IPS DF 4.7 (cell line): ENCODE results near the gene TIGD3.

Source experiments
- DNase-seq: peaks from one replicate; pipeline ENCODE4 v3.0.0-alpha.2; 2013; ENCODE audit warnings: low spot score; ENCODE audit errors: extremely low read depth

Gene TIGD3, protein sequence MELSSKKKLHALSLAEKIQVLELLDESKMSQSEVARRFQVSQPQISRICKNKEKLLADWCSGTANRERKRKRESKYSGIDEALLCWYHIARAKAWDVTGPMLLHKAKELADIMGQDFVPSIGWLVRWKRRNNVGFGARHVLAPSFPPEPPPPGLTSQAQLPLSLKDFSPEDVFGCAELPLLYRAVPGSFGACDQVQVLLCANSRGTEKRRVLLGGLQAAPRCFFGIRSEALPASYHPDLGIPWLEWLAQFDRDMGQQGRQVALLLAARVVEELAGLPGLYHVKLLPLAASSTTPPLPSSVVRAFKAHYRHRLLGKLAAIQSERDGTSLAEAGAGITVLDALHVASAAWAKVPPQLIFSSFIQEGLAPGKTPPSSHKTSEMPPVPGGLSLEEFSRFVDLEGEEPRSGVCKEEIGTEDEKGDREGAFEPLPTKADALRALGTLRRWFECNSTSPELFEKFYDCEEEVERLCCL

DNA sequence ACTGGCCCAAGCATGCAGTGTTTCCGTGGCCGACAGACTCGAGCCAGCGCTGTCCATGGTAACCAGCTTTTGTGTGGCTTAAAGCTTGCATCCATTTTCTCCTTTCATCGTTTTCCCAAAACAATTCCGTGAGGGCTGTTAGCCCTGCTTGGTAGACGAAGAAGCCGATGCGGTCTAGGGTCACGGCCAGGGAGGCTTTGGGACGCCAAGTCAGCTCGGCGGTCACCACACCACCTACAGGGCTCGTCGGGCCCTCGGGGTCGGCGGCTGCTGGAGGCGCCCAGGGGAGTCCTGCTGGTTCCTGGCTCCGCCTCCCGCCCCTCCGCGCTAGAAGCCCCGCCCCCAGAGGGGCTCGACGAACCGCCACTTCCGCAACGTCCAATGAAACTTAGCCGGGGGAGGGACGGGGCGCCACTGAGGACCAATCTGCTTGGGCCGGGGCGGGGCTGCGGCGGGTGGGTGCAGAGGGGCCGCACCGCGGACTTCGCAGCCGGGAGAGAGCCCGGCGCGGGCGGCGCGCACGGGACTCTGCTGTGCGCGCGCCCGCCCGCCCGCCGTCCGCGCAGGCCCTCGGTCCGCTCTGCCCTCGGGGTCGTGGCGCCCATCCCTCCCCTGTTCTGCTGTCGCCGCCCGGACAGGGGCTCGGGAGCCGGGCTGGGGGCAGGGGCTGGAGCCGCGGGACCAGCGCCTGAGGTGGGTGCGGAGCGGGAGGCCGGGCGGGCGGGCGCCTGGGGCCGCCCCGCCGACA lies at the start of gene TIGD3:
Gene TIGD3 (plus strand): TSS at position 487 of the 748 bp plus-strand sequence. CDS start 1,058 bp downstream, outside the sequence.
- no peak for DNase-seq

DNA sequence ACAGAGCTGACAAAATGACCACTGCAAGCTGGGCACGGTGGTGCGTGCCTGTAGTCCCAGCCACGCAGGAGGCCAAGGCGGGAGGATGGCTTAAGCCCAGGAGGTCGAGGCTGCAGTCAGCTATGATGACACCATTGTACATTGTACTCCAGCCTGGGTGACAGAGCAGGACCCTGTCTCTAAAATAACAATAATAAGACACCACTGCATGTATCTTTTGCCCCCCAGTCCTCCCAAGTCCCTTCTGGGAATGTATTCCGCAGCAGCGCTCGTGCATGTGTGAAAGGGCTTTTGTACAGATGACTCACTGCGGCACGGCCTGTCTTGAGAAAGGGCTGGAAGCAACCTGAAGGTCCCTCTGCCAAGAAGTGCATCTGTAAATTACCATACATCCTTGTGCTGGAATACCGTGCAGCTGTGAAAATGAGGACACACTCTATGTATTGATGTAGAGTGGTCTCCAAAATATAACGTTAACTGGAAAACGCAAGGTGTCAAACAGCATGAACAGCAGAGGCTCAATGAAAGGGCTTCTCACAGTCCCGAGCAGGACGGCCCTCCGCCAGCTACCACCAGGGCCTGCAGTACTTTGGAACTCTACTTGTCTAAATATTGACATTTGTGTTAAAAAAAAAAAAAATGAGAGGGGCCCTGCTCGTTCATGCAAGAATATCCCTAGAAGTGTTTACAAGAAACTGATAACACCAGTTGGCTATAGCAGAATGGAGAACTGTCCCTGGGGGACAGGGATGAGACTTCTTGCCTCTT lies 48.9 kb upstream of the TIGD3 start:
- DNase-seq, result no peak

DNA sequence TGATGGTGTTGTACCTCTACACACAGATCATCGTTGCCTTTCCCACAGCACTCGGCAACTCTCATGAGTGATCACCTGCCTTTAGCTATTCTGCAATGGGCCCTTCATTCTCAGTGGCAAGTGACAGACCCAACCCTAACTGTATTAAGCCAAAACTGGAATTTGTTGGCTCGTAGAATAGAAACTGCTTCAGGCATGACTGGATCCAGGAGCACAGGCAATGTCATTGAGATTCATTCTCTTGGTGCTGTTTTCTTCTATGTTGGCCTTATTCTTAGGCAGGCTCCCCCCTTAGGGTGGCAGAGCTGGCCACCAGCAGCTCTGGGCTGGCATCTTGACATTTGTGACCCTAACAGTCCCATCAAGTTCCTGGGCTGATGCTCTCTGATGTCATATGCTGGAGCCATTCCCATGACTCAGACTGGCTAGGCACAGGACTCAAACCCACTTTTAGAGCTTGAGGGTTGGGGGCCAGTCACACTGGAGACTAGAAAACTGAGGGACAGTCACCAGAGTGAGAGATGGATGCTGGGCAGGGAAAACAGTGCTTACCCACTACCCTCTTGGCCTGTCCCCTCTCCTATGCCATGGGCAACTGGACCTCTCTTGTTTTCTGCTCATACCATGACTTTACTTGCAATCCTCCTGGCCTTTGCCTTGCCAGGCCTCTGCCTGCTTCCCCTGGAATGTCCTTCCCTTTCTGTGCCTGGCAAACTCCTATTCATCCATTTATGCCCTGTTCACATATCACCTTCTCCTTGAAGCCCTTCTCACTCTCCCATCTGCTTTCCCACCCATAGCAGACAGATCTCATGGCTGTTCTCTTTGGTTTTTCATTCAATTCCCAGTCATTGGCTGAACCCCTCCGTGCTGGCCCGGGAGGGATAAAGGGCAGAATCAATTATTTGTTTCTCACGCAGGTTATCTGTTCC lies 47.0 kb upstream of the TIGD3 start:
- DNase-seq, result no peak

DNA sequence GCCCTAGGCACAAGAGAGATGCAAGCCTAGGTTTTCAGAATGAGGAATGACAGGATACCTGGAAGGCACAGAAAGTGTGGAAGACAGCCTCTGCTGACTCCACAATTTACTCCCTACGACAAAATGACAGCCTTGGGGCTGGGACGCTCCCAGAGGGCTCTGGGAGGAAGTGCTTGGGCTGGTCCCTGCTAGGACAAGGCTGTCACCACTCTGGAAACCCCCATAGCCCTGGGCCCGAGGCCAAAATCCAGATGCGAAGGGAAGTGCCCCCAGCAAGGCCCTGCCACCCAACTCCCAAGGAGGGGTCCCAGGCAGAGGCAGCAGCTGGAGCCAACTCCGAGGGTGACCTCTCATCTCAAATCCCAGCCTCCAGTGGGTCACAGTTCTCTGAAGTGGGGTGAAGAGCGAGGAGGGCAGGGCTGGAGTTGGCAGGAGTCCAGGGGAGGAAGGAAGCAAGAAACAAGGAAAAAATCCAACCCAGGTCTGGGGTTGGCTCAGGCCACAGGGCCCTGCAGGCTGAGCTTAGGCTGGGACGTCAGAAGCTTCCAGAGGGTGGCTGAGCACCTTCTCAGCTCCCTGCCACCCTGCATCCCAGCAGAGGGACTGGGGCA lies 46.2 kb upstream of the TIGD3 start:
- DNase-seq, result no peak

DNA sequence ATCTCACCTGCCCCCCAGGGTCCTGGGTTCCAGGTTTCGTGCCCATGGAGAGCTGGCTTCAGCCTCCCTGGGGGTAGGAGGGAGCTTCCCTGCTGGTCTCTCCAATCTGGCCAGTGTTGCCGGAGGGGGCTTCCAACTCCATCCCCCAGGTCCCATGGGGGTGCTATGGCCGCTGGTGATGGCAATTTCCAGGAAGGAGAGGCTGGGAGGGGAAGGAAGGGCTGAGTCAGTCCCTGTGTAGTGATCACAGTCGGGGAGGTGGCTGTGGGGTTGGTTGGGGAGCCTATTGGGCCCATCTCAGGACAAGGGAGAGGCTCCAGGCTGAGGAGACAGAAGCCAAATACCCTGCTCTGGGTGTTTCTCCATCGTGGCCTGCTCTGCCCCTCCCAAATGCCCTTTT lies 45.5 kb upstream of the TIGD3 start:
- DNase-seq, result no peak

DNA sequence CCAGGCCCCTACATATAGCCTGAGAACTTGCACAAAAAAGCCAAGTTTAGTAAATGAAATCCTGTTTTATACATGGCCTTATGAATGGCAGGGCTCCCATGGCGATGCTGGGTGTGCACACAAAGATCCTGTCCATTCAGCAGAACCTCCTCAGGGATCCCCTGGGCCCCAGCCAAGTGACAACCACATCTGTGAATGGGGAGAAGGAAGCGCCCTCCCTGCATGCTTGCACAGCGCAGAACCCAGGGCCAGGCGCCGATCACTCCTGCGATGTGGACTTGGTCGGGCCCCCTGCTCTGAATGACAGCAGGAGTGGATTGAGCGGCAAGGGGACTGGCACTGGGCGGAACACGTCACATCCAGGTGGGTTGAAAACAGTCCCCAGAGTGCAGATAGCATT lies 44.3 kb upstream of the TIGD3 start:
- DNase-seq, result no peak

DNA sequence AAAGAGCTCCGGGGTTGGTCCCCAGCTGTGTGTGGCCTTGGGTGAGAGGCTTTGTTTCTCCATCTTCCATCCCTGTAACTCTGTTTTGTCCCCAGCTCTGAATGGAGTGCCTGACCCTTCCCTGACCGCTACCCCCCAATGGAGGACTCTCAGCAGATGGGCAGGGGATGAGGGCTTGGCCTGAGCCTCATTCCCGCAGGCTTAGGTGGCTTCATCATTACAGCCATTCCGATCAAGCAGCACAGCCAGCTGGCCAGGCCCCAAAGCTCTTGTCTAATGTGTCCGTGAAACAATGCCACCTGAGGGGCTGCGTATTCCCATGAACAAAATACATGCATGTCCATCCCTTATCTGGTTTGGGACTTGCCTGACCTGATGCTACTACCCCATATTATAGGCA lies 43.8 kb upstream of the TIGD3 start:
- DNase-seq, result no peak

DNA sequence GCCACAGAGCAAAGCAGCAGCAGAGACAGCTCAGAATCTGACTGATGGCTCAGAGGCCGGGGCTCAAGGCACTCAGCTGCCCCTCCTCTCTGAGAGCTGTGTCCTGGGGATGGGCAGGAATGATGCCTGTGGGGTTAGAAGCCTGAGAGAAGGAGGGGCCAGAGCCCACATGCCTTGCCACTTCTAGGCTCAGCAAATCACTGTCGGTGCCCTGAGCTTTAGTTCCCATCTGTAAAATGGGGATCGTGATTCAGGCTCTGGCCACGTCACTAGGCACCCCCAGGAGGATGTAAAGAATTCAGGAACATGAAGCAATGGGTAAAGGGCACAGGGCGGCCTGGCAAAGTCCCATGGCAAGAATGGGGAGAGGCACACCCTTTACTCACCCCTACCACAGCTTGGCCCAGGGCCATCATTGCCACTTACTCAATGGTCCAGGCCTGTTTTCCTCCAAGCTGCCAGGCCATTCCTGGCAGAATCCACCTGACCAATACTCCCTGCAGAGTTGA lies 43.3 kb upstream of the TIGD3 start:
- DNase-seq, result no peak

DNA sequence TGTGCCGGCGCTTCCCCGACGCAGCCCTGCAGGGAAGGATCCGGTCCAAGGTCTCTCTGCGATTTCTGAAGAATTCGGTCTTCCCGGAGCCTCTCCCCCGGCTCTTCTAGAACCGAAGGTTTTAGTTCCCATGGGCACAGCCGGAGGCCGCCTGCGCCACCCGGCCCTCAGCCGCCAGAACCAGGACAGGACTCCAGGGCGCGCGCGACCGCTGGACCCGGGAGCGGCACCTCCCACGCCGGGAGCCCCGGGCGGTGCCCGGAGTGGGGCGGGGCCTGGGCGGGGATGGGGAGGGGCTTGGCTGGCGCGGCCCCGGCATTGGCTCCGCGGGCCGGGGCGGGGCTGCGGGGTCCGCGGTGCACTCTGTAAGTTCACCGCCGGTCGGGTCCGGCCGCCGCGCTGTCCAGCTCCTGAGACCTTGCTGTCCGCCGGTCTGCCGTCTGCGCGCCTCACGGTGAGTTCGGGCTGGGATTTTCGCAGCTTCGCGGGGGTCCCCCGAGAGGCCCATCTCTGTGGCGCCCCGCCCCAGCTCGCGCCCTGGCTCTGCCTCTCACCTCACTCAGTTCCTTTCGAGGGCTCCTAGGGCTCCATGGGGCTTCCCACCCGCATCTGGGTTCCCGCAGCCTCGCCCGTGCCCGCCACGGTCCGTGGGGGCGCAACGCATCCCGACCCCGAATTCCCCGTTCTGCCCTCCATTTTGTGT lies 39.9 kb upstream of the TIGD3 start, which contains the start of gene CDC42EP2:
Gene CDC42EP2 (plus strand): TSS at position 366 of the 703 bp plus-strand sequence. CDS start 6,033 bp downstream, outside the sequence.
- DNase-seq, result no peak

DNA sequence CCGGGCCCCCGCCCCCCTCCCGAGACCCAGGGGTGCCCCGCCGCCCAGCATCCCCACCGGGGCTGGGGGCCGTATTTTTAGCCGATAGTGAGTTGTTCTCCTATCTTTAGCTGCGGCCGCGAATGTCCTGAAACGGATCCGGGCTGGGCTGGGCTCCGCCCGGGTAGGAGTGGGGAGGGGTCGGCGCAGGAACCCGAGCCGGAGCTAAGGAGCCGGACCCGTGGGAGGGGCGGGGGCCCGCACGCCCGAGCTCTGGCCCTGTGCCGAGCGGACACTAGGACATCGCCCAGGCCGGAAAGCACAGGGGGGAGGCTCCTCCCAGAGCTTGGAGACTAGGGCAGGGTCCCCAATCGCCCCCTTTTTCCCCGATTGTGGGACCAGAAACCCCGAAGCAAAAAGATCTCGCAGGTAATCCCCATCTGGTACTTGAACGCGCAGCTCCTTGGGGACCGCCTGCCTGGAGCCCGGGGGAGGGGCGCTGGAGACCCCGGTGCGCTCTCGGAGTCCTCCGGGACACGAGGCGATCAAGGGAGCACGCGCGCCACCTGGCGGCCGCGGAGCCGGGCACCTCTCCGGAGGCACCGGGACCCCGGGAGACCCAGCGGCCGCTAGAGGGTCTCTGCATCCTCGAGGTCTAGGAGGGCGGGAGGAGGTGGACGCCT lies 39.2 kb upstream of the TIGD3 start:
- no peak for DNase-seq

DNA sequence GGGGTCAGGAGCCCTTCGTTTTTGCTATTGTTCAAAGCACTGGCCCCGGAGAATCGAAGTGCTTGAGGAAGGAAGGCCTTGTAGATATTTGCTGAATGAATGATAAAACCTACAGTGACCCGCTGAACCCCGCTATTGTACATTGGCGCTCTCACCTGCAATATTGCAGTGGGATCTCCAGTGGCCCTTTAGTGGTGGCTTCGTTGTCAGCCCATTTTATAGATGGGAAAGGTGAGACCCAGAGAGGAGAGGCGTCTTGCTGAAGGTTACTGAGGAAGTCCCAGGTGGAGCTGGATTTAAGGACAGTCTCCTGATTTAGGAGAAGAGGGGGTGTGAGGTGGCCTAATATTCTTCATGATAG lies 38.7 kb upstream of the TIGD3 start:
- no peak for DNase-seq

DNA sequence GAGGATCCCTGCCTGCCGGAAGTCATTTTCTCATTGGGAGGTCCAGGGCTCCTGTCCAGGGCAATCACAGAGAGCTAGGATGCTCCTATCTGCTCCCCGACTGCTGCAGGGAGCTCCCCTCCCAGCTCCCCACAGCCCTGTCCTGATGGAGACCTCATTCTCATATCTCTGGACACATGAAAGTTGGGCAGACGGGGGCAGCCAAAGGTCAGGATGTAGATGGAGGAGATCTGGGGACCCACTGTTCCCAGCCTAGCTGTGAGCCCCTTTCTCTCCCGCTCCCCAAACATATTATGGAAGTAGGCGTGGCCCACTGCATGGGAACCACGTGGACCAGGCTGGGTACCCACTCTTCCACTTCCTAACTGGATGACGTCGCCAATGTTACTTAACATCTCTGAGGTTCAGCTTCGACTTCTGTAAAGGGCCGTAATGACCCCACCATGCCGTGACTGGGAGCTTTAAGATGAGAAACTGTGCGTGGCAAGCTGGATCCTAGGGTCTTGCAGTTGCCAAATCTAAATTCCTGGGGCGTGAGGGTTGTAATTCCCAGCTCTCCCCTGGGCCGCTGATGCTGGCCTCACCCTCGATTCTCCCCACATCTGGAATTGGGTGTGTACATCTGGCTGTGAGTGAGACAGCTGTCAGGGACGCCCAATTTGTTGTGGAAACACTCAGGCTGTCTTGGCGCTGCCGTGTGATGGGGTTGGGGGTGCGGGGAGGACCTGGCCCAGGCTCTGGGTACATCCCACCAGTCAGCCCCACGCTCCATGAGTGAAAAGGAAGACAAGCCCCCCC lies 38.1 kb upstream of the TIGD3 start:
- no peak for DNase-seq

DNA sequence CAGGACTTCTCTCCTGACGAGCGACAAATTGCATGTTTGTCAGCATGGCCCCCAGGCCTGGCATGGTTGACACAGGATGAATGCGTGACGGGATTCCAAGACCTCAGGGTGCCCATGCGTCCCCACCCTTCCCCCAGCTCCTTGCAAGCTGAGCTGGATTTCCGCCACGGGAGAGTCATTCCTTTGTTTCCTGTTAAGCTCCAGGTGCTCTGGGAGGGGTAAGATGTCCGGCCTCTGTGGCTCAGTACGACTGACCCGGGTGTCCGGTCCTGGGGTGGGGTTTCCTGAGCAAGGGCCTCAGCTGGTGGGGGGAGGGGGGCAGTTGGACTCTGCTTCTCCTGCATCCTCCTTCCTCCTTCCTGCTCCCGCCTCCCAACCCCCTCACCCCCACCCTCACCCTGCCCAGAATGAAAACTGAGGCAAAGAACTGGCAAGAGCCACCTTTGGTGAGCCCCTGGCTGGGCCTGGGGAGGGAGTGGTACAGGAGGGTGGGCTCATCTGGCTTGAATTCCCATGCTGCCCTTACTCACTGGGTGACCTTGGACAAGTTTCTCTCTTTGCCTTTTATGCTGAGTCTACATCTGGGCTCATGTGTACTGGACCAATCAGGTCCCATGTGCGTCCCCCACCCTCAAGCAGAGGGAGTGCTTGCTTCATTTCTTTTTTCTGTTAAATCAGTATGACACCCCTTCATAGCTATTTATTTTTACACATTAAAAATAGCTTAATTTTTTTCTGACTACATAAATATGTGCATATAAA lies 37.3 kb upstream of the TIGD3 start:
- DNase-seq, result no peak

DNA sequence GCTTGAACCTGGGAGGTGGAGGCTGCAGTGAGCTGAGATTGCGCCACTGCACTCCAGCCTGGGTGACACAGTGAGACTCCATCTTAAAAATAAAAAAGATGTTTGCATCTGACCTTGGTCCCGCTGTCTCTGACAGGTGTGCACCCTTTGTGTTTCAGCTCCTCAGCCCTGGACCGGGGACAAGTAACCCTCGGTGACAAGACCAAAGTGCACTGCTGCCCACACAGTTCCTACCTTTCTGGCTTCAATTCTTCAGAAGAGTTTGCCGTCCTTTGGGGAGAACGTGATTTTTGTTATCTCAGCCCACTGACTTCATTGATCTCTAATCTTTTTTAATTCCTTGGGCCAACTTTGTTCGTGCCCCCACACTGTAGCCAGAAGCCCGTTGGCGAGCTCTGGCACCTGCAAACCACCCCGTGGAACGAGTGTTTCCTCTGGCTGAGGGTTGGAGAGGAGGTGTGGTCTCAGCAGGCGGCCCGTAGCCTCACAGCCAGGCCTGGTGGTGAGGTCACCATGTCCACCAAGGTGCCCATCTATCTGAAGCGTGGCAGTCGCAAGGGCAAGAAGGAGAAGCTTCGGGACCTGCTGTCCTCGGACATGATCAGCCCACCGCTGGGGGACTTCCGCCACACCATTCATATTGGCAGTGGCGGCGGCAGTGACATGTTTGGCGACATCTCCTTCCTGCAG lies 34.0 kb upstream of the TIGD3 start:
- DNase-seq, result no peak

DNA sequence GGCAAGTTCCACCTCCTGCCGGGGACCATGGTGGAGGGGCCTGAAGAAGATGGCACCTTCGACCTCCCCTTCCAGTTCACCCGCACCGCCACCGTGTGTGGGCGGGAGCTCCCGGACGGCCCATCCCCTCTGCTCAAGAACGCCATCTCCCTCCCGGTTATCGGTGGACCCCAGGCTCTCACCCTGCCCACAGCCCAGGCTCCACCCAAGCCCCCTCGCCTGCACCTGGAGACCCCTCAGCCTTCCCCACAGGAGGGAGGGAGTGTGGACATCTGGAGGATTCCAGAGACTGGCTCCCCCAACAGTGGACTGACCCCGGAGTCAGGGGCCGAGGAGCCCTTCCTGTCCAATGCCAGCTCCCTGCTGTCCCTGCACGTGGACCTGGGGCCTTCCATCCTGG lies 33.5 kb upstream of the TIGD3 start:
- no peak for DNase-seq

DNA sequence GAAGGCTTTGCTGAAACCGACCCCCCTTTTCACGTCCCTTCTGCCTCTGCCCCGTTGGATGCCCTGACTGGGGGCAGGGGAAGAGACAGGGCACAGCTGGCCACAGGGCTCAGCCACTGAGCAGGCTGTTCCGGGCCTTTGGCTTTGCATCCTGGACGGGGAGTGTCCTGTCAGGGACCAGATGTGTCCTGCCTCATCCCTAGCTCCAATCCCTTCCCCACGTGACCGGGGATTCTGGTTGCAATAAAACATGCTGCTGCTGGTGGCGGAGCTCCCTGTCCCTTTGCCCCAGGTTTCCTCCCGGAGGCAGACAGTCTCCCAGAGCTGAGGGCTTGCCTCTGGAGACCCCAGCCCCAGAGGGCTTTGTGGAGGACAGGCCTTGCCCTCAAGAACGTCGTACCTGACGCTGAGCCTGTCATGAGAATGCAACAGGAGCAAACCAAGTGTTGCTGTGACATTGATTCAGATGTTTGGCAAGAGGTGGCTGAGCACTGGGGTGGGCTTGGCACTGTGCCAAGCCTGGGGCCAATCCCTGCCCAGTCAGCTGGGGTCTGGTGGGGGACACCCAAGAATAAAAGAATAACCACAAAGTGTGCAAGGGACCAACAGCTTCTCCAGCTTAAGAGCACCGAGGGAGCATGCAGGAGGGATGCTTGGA lies 32.6 kb upstream of the TIGD3 start:
- DNase-seq, result no peak
